ENCODE data around the gene AGO3. TPM values are rescaled to one million over a fixed set of nuclear protein-coding genes. Genes with fewer than 3 reads are reported as not detected.

Gene AGO3
- total and polyA plus RNA-seq, 2 of the 13 experiments (the other 11 are each of a cell fraction or from before 2014, with no cell fraction given) = 21.2 to 27.1 TPM

GRCh38 chr1:35929730-35930592 lies 944 bp upstream of the AGO3 start (continued):
- TF ChIP-seq GRHL1 (CRISPR knock-in tag; conservative IDR thresholded peaks at IDR 0.05) = no peak
- no peak for TF ChIP-seq MAZ (IDR thresholded peaks at IDR 0.05; ENCODE audit: borderline replicate concordance, low read depth, low read length)
- no peak for TF ChIP-seq MAZ (CRISPR knock-in tag; IDR thresholded peaks at IDR 0.05; ENCODE audit: low read depth)

- H2AFZ ChIP-seq (ENCODE audit: low read length) = no peak overlapping the region
- FAIRE-seq (no peak), ATAC-seq (peak; percentile 55), DNase-seq (ENCODE audit: low spot score) (peak; percentile 3)
- peak overlapping the region; percentile 97 for H3K27ac ChIP-seq (ENCODE audit: extremely low read length, insufficient read depth, low read length)
- in situ Hi-C loops (cut with HindIII; ENCODE audit: extremely low pct_ligation_motif_present, low pct_unique_long_range_greater_than_20kb) = no loop called here
- H3K27me3 ChIP-seq (ENCODE audit: control insufficient read depth in 1 of 2, insufficient read depth in 2 of 2, low read length in 2 of 2) = no peaks in the 10 kb centered on the region; a peak in 1 of 5 replicates
- H4K20me1 ChIP-seq (ENCODE audit: insufficient read depth, low read length) = no peaks in the 10 kb centered on the region
- BruUV-seq (replicated peaks) = no TSS peak
- peaks cover 46% of the 10 kb centered on the region for H3K4me1 ChIP-seq (ENCODE audit: insufficient read depth, low read length)
- H3K4me3 ChIP-seq (replicated peaks in 1 of 3; ENCODE audit: insufficient read depth in 1 of 3, low read depth in 2 of 3, low read length in 3 of 3) = peak overlapping the region; percentile 93 to 97 (median 97)
- 1% methylated on average over 17 of the region's 28 CpGs for WGBS (ENCODE audit: low lambda C conversion rate)
- H3K9me3 ChIP-seq (ENCODE audit: low read length) = no peaks in the 10 kb centered on the region
- H3K9ac ChIP-seq (ENCODE audit: insufficient read depth, low read depth, low read length) = peak overlapping the region; percentile 94
- H3K4me2 ChIP-seq (ENCODE audit: low read depth, low read length) = peak overlapping the region; percentile 70
- intact Hi-C loops (cut with micrococcal nuclease; ENCODE audit: unreplicated experiment) = no loop called here
- H3K36me3 ChIP-seq (replicated peaks in 1 of 2; ENCODE audit: control insufficient read depth in 1 of 2, insufficient read depth in 2 of 2, low read length in 2 of 2) = no peaks in the 10 kb centered on the region
- POLR2A ChIA-PET = interaction anchor here (0.8 to 1.8 kb wide), 6 partner anchors 10 to 469 kb away, joined by 3 to 6 read pairs (median 4); partner anchors contain the start of gene CLSPN
- CTCF ChIA-PET (ENCODE audit: low intra/inter-chr PET ratio, low total read pairs) = no interaction called here
- peaks cover 54% of the 10 kb centered on the region for H3K79me2 ChIP-seq (ENCODE audit: insufficient read depth, low read length)
- 0 out of 2 replicates have a peak, but pooled peaks have one; percentile 41 for TF ChIP-seq GLI4 (CRISPR knock-in tag; IDR thresholded peaks at IDR 0.05; ENCODE audit: borderline replicate concordance)
- TF ChIP-seq ZNF20 (CRISPR knock-in tag; IDR thresholded peaks at IDR 0.05) = no peak
- no peak for TF ChIP-seq CEBPG (CRISPR knock-in tag; IDR thresholded peaks at IDR 0.05)
- TF ChIP-seq CENPX (CRISPR knock-in tag; IDR thresholded peaks at IDR 0.05) = no peak
- no peak for TF ChIP-seq NFIB (CRISPR knock-in tag; IDR thresholded peaks at IDR 0.05; ENCODE audit: borderline replicate concordance)
- no peak for TF ChIP-seq MNT (IDR thresholded peaks at IDR 0.05)
- TF ChIP-seq SNAPC4 (CRISPR knock-in tag; IDR thresholded peaks at IDR 0.05) = no peak
- TF ChIP-seq WIZ (CRISPR knock-in tag; IDR thresholded peaks at IDR 0.05) = no peak
- no peak for TF ChIP-seq ZNF431 (CRISPR knock-in tag; IDR thresholded peaks at IDR 0.05; ENCODE audit: borderline replicate concordance, low read depth)
Measured at GRCh38 chr1:35931446-35932157, 697 bp downstream of the AGO3 start.
